ENCODE measurements around the gene FRMD7. TPM values are rescaled to one million over a fixed set of nuclear protein-coding genes. Genes with fewer than 3 reads are reported as not detected.

Gene FRMD7
- total RNA-seq, 1 experiment from 2014 or later = not detected

DNA sequence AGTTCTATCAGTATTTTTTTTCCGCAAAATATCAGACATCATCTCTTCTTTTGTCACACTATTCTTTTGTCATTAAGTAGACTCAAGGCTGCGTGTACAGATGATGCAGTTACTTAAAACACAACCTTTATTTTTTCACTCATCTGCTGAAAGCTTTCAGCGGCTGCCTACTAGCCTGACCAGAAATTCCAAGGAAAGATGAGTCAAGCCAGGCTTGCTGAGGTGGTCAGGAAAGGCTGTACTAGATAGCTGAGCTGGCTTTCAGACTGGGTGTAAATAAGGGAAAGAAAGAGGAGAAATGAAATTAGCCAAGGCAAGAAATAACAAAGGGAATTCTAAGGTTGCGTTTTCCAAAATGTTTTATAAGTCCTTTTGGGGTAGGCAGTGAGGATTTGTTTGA is 86.8 kb downstream of the FRMD7 start:
- Histone ChIP-seq H4K5ac (ENCODE audit: insufficient read length, low read depth, low read length) (no peak overlapping the region), H3K79me2 (ENCODE audit: insufficient read depth, low read length) (peaks cover 8% of the 10 kb centered on the region; the same call in 1 of the 2 replicates)

More for the DNA sequence above, 86.8 kb downstream of the FRMD7 start:
- Mint-ChIP-seq H3K9me3 (no peaks in the 10 kb centered on the region), H3K27ac (peak overlapping the region; percentile 14 to 94 (median 20); a peak in 5 of 7 replicates), H3K4me1 (peaks cover 79 to 93% of the 10 kb centered on the region in 2 experiments), H3K27me3 (ENCODE audit: low read depth) (no peaks in the 10 kb centered on the region), H3K4me3 (peak overlapping the region in 1 of 2 experiments; percentile 41; a peak in 2 of 5 replicates), H3K36me3 (ENCODE audit: insufficient read depth in 1 of 3, low read depth in 3 of 3) (no peaks in the 10 kb centered on the region; a peak in 1 of 7 replicates)
- H3K4me2 ChIP-seq (ENCODE audit: insufficient read depth, insufficient read length, low read length) = no peak overlapping the region
- no peak overlapping the region for H3K9ac ChIP-seq (ENCODE audit: extremely low read depth, insufficient read length, low read length)
- H2BK15ac ChIP-seq (ENCODE audit: low read depth, low read length) = no peak overlapping the region
- peaks cover 15% of the 10 kb centered on the region; the same call in 1 of the 2 replicates for H3K4me1 ChIP-seq (ENCODE audit: insufficient read depth, low read length)
- no peak overlapping the region for H3K27ac ChIP-seq (ENCODE audit: insufficient read length, low read depth, low read length)
- no peak overlapping the region for H2BK5ac ChIP-seq (ENCODE audit: insufficient read length, low read length)
- no peak overlapping the region for H3K23ac ChIP-seq (ENCODE audit: insufficient read length, low read depth, low read length)
- H3K23me2 ChIP-seq (ENCODE audit: insufficient read length, low read depth, low read length, poor library complexity, severe bottlenecking) = no peaks in the 10 kb centered on the region
- no CpG with 5 or more reads among the region's 4 CpGs for WGBS (ENCODE audit: extremely low coverage, insufficient read length, low lambda C conversion rate)
- no peak overlapping the region for H4K8ac ChIP-seq (replicated peaks; ENCODE audit: insufficient read length, low read depth, low read length)
- H4K20me1 ChIP-seq (ENCODE audit: control insufficient read depth, insufficient read depth, insufficient read length) = no peaks in the 10 kb centered on the region
- no peak overlapping the region for H2AK5ac ChIP-seq (ENCODE audit: insufficient read length, low read length)
- no peak overlapping the region for H2BK12ac ChIP-seq (ENCODE audit: insufficient read length, low read depth, low read length)
- no peak overlapping the region for H3K14ac ChIP-seq (ENCODE audit: insufficient read depth, low read length)
- no peaks in the 10 kb centered on the region for H3K79me1 ChIP-seq (ENCODE audit: insufficient read depth, low read depth, low read length, poor library complexity, severe bottlenecking)
- H2BK20ac ChIP-seq (ENCODE audit: low read depth, low read length, poor library complexity, severe bottlenecking) = no peak overlapping the region
- no peak overlapping the region for H3K18ac ChIP-seq (ENCODE audit: insufficient read length, low read depth, low read length)
- H3T11ph ChIP-seq (ENCODE audit: low read length) = no peak overlapping the region
- H4K91ac ChIP-seq (ENCODE audit: insufficient read length, low read depth, low read length) = no peak overlapping the region
- no peak overlapping the region for H2BK120ac ChIP-seq (ENCODE audit: low read depth, low read length, poor library complexity, severe bottlenecking)
- TF ChIP-seq, protein P1, sequence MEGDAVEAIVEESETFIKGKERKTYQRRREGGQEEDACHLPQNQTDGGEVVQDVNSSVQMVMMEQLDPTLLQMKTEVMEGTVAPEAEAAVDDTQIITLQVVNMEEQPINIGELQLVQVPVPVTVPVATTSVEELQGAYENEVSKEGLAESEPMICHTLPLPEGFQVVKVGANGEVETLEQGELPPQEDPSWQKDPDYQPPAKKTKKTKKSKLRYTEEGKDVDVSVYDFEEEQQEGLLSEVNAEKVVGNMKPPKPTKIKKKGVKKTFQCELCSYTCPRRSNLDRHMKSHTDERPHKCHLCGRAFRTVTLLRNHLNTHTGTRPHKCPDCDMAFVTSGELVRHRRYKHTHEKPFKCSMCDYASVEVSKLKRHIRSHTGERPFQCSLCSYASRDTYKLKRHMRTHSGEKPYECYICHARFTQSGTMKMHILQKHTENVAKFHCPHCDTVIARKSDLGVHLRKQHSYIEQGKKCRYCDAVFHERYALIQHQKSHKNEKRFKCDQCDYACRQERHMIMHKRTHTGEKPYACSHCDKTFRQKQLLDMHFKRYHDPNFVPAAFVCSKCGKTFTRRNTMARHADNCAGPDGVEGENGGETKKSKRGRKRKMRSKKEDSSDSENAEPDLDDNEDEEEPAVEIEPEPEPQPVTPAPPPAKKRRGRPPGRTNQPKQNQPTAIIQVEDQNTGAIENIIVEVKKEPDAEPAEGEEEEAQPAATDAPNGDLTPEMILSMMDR (conservative IDR thresholded peaks at IDR 0.05) = no peak
- no peaks in the 10 kb centered on the region for H3K9me3 ChIP-seq (ENCODE audit: control insufficient read depth, low read depth, low read length)
- H3K56ac ChIP-seq (ENCODE audit: insufficient read length, low read depth, low read length) = no peak overlapping the region
- H3K4ac ChIP-seq (ENCODE audit: low read depth, low read length) = no peak overlapping the region
- no peak overlapping the region for H2AFZ ChIP-seq (ENCODE audit: low read length)
- no peaks in the 10 kb centered on the region for H3K27me3 ChIP-seq (ENCODE audit: insufficient read depth, low read length)
- DNase-seq = no peak
